ENCODE measurements around the gene CDH12. TPM values are rescaled to one million over a fixed set of nuclear protein-coding genes. Genes with fewer than 3 reads are reported as not detected.
A peak's percentile ranks its signal among the peaks of the same experiment; 100 is the strongest.

Gene CDH12
- total and polyA plus RNA-seq, 2 experiments from 2014 or later: 0.09 to 0.97 TPM

DNA sequence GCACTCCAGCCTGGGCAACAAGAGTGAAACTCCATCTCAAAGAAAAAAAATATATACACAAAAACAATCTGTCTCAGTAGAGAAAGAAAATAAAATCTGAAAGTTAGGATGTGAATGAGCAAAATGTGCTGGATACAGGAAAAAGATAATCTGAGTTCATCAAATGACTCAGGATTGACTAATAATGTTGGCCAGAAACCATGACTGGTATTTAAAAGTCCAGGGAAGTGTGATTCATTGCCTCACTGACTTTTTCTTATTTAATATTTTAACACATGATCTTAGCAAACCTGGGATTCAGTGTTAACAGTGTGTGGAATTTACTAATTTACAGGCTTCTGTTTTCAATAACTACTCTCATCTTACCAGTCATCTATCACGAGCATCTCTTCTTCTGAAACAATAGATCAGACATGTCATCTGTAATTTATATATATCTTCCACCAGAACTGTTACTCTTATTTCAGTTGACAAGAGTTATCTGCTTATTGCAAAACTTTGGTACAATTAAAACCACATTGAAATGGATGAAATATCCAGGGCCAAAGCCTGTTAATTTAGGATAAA lies 256.7 kb downstream of the CDH12 start:
- Histone ChIP-seq H3K9me3 (ENCODE audit: low read depth) (no peaks in the 10 kb centered on the region), H3K36me3 (no peaks in the 10 kb centered on the region), H3K27ac (no peak overlapping the region), H3K4me1 (ENCODE audit: low read depth) (no peaks in the 10 kb centered on the region), H3K4me3 (no peak overlapping the region), H3K27me3 (no peaks in the 10 kb centered on the region)
- DNase-seq (ENCODE audit: low read depth in 1 of 2, low spot score in 1 of 2): peak in 1 of 2 donors; percentile 85
- TF ChIP-seq, protein P1, sequence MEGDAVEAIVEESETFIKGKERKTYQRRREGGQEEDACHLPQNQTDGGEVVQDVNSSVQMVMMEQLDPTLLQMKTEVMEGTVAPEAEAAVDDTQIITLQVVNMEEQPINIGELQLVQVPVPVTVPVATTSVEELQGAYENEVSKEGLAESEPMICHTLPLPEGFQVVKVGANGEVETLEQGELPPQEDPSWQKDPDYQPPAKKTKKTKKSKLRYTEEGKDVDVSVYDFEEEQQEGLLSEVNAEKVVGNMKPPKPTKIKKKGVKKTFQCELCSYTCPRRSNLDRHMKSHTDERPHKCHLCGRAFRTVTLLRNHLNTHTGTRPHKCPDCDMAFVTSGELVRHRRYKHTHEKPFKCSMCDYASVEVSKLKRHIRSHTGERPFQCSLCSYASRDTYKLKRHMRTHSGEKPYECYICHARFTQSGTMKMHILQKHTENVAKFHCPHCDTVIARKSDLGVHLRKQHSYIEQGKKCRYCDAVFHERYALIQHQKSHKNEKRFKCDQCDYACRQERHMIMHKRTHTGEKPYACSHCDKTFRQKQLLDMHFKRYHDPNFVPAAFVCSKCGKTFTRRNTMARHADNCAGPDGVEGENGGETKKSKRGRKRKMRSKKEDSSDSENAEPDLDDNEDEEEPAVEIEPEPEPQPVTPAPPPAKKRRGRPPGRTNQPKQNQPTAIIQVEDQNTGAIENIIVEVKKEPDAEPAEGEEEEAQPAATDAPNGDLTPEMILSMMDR (IDR thresholded peaks at IDR 0.05; ENCODE audit: low read depth, low read length): no peak

DNA sequence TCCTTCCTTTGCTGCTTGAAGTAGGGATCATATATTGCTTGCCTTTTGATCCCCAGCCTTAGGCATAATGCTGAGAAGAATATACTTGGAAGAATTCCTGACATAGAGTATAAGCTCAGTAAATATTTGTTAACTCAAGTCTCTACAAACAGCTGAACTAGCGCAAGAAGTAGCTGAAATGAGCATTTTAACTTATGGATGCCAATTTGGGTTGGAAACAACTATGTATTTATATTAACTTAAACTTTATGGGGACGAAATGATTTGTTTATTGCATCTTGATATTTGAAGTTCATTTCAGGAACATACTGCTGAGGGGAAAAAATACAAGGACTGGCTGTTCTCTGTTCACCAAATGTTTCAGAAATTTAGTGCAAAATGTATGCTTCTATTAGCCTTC lies 258.7 kb downstream of the CDH12 start:
- no peaks in the 10 kb centered on the region for H3K9me3 ChIP-seq (ENCODE audit: low read depth)
- TF ChIP-seq, protein P1 (IDR thresholded peaks at IDR 0.05; ENCODE audit: low read depth, low read length): no peak
- no peaks in the 10 kb centered on the region for H3K36me3 ChIP-seq
- H3K27me3 ChIP-seq: no peaks in the 10 kb centered on the region
- H3K27ac ChIP-seq: no peak overlapping the region
- H3K4me1 ChIP-seq (ENCODE audit: low read depth): no peaks in the 10 kb centered on the region
- DNase-seq (ENCODE audit: low read depth in 1 of 2, low spot score in 1 of 2): no peak
- H3K4me3 ChIP-seq: no peak overlapping the region

DNA sequence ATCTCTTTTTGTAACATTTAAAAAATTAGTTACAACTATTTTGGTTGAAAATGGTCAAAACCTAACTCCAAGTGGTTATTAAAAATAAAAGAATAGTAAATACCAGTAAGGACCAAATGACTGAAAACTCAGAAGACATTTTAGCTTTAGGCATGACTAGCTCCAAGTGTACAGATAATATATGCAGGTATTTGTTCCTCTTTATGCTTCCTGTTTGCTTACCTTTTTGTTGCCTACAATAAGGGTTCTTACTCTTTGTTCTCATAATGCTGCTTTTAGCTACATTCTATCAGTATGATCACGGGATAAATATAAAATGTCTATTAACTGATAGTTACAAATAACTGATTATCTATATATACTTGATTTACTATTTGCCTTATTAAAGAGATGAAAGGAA lies 259.6 kb downstream of the CDH12 start:
- H3K27me3 ChIP-seq: no peaks in the 10 kb centered on the region

DNA sequence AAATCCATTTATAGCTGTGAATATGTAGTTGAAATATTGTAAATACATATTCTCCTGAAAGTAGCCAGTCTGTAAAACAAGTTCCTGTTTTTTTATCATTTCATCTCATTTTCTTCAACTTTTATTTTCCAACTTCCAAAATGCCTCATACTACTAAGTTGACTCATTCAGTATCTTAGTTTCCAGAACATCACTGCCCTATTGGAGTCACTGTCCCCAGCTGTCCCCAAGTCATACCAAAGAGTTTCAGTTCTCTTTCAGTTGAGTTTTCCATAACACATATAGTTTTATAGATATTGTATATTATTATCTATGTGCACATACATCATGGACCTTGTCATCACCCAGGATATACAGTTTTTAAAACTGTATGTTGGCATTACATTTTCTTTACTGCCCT lies 261.7 kb downstream of the CDH12 start:
- TF ChIP-seq, protein P1 (IDR thresholded peaks at IDR 0.05; ENCODE audit: low read depth, low read length): no peak
- DNase-seq (ENCODE audit: low read depth in 1 of 2, low spot score in 1 of 2): no peak
- H3K27ac ChIP-seq: no peak overlapping the region
- no peaks in the 10 kb centered on the region for H3K36me3 ChIP-seq
- no peaks in the 10 kb centered on the region for H3K27me3 ChIP-seq
- no peaks in the 10 kb centered on the region for H3K9me3 ChIP-seq (ENCODE audit: low read depth)
- no peak overlapping the region for H3K4me3 ChIP-seq
- no peaks in the 10 kb centered on the region for H3K4me1 ChIP-seq (ENCODE audit: low read depth)

More for the DNA sequence above, 259.6 kb downstream of the CDH12 start:
- DNase-seq (ENCODE audit: low read depth in 1 of 2, low spot score in 1 of 2): no peak
- Histone ChIP-seq H3K36me3 (no peaks in the 10 kb centered on the region), H3K9me3 (ENCODE audit: low read depth) (no peaks in the 10 kb centered on the region), H3K4me1 (ENCODE audit: low read depth) (no peaks in the 10 kb centered on the region), H3K4me3 (no peak overlapping the region), H3K27ac (no peak overlapping the region)
- TF ChIP-seq, protein P1 (IDR thresholded peaks at IDR 0.05; ENCODE audit: low read depth, low read length): no peak

DNA sequence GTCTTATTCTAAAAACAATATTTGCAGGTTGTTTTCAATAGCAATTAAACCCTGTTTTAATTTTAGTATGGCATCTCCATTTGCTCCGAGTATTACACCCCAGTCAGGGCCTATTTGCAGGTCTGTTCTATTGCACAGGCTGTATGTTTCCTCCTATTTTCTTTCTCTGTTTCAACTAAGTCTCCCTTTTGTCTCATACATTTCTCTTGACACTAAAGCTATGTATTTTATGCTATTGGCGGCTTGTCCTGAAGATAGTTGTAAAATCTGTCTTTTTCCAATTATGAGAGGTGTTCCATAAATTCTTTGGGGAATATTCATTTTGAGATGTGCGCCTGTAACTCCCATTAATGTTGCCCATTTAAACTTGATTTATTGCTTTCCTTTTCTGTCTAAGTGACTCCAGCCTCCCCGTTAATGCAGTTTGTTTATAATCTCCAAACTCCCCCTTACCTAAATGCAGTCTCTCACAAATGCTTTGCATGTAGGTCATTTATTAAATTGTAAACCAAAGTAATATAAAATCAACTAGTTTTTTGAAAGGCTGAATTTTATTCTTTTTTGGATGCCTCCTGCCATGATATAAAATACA lies 262.4 kb downstream of the CDH12 start:
- no peaks in the 10 kb centered on the region for H3K36me3 ChIP-seq
- no peaks in the 10 kb centered on the region for H3K27me3 ChIP-seq
- H3K4me1 ChIP-seq (ENCODE audit: low read depth): no peaks in the 10 kb centered on the region
- no peaks in the 10 kb centered on the region for H3K9me3 ChIP-seq (ENCODE audit: low read depth)
- no peak for DNase-seq (ENCODE audit: low read depth in 1 of 2, low spot score in 1 of 2)
- H3K27ac ChIP-seq: no peak overlapping the region
- H3K4me3 ChIP-seq: no peak overlapping the region
- TF ChIP-seq, protein P1 (IDR thresholded peaks at IDR 0.05; ENCODE audit: low read depth, low read length): no peak
